Cardiac fibroblast (primary cell): Measurements from ENCODE around the gene C2orf76.
A peak's percentile ranks its signal among the peaks of the same experiment; 100 is the strongest.

Source experiments
- DNase-seq, 2 donors: peaks; one replicate each; pipeline versions ENCODE4 v3.0.0 to v3.0.0-alpha.2; 2010; ENCODE audit warnings: low read depth in 2 of 2
- H3K4me3 ChIP-seq, 2 donors: replicated peaks in 1 of 2; 1 replicate in 1 of 2; 2 replicates in 1 of 2; pipeline ENCODE4 v1.5.1; 2011; ENCODE audit warnings: low read depth in 2 of 2, low read length in 2 of 2, mild to moderate bottlenecking in 2 of 2, moderate library complexity in 1 of 2
- TF ChIP-seq, protein P1 (sequence below): IDR thresholded peaks from one replicate; pipeline ENCODE4 v1.5.1; 2011; ENCODE audit warnings: low read depth, mild to moderate bottlenecking, low read length, inconsistent platforms

Gene C2orf76

DNA sequence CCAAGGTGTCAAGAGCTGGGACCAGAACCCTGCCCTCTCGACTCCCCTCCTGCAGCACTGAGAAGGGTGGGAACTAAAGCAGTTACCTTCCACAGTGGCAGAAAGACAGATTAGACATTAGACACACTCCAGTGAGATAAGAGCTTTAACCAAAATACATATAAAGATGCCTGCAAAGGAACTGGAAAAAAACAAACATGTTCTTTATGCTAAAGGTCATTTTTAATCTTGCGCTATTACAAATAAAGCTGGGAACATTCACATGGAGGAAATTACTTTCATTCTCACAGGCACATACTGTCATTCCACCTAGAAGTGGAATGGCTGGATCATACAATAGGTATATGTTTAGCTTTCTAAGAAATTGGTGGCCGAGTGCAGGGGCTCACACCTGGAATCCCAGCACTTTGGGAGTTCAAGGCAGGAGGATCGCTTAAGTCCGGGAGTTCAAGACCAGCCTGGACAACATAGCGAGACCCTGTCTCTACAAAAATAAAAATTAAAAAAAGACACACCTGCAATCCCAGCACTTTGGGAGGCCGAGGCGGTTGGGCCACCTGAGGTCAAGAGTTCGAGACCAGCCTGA, 41.9 kb downstream of the C2orf76 start:
- TF ChIP-seq, protein P1, sequence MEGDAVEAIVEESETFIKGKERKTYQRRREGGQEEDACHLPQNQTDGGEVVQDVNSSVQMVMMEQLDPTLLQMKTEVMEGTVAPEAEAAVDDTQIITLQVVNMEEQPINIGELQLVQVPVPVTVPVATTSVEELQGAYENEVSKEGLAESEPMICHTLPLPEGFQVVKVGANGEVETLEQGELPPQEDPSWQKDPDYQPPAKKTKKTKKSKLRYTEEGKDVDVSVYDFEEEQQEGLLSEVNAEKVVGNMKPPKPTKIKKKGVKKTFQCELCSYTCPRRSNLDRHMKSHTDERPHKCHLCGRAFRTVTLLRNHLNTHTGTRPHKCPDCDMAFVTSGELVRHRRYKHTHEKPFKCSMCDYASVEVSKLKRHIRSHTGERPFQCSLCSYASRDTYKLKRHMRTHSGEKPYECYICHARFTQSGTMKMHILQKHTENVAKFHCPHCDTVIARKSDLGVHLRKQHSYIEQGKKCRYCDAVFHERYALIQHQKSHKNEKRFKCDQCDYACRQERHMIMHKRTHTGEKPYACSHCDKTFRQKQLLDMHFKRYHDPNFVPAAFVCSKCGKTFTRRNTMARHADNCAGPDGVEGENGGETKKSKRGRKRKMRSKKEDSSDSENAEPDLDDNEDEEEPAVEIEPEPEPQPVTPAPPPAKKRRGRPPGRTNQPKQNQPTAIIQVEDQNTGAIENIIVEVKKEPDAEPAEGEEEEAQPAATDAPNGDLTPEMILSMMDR: no peak
- H3K4me3 ChIP-seq: no peak overlapping the region
- no peak for DNase-seq

DNA sequence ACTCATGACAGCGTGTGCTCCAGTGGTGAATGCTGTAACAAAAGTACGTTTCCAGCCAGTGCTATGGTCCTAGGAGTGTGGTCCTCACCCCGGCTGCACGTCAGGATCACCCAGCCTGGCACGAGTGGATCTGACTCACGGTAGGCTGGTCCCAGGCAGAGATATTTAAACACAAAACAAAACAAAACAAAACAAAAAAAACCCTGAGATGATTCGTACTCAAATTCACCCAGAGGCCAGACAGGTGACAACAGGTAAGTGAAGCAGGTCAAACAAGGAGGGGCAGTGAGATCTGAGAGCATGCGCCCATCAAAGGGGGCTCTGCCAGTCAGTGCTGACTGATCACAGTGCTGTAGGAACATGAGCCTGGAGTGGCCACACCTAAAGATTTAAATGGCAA, 43.2 kb downstream of the C2orf76 start:
- H3K4me3 ChIP-seq: no peak overlapping the region
- no peak for DNase-seq
- TF ChIP-seq, protein P1: no peak

DNA sequence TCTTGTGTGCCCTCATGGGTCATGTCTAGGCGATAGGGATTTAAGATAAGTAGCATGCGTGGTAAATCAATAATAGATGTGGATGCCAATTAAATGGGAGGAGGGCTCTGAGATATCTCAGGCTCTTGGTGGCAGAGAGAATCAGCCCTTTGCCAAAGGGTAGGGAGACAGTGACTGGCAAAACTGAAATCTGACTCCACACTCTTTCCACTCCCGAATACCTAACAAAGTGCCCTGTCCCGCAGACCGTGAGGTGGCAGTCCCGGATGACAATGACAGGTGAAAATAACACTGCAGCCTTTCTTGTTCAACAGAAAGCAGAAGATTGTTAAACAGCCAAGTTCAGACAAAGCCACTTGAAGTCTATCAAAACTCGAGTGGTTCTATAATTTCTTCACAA, 47.0 kb downstream of the C2orf76 start:
- H3K4me3 ChIP-seq: no peak overlapping the region
- TF ChIP-seq, protein P1: no peak
- DNase-seq: no peak

DNA sequence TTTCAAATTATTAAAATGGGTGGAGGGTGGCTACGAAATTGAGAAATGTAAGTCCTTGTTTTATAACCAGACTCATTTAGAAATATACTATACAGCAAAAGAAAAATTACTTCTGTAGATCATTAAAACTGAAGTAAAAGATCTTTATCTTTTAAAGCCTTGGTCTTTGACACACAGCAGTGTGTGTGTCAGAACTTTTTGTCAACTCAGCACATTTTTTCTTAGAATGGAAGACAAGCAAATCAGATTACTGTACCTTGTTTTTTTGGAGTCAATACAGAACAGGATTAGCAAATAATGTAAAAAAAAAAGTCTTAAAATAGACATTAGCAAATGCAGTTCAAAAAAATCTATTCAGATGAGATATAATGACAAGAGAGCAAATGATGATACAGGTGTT, 49.1 kb downstream of the C2orf76 start:
- DNase-seq: no peak
- H3K4me3 ChIP-seq: no peak overlapping the region
- TF ChIP-seq, protein P1: no peak

DNA sequence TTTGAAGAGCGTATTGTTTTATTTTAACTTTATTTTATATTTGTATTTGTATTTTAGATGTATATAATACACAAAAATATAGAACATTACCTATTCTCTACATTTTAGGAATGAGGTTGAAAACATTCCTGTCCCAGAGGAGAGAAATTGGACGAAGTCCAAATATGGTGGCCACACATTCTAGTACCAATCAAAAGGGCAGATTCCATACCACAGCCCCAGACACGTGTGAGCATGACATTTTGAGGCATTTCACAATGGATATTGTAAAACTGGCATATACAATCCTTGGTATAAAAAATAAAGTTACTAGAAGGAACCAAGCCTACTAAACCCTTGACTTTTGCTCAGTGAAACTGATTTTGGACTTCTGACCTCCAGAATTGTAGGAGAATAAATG, 50.6 kb downstream of the C2orf76 start:
- peak; percentile 19 to 39 for DNase-seq

DNA sequence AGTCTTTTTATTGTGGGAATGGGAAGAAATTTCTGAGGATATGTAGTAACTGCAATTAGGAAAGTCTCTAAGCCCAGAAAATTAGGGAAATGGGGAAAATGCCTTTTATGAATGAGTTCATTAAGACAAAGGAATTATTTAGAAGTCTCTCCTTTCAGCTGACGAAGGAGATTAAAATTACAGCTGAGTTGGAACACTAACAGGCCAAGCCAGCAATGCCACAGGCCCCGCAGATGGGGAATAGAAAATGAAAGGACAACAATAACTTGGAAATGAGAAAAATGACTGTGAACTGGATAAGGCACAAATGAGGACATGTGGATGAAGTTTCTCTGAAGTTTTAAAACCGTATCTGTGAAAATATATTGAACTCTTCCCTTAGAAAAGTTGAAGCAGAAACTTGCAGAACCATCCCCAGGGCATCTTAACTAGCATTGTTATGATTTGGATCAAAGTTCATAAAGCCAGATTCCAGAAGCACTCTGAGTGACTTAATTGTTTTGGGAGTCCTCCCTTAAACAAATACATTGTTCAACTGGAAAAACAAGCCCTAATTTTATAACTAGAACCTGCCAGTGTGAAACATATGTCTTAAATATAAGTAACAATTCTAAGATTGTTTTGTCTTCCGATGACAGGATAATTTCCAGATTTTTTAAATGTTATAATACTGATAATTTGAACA, 51.3 kb downstream of the C2orf76 start:
- TF ChIP-seq, protein P1: no peak
- H3K4me3 ChIP-seq: no peak overlapping the region
- peak in 1 of 2 donors; percentile 21 for DNase-seq

More for the DNA sequence above, 50.6 kb downstream of the C2orf76 start:
- TF ChIP-seq, protein P1: no peak
- no peak overlapping the region for H3K4me3 ChIP-seq

DNA sequence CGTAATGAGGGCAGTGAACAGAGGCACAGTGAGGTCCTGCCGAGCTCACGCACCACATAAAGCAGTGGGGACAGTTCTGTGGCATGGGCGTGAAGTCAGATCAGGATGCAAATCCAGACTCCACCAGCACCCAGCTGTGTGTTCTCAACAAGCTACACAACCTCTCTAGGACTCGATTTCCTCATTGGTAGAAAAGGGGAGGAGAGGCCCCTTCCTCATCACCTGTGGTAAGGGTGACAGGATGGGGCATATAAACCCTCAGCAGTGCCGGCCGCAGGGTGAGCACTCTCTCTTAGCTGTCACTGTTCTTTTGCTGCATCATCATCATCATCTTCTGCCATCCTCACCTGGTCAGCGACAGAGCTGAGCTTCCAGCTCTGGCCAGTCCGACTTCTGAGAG, 54.8 kb downstream of the C2orf76 start:
- no peak overlapping the region for H3K4me3 ChIP-seq
- TF ChIP-seq, protein P1: no peak
- no peak for DNase-seq
